ENCODE data around the gene ITGB6. TPM values are rescaled to one million over a fixed set of nuclear protein-coding genes. Genes with fewer than 3 reads are reported as not detected.

The ITGB6 gene
- total RNA-seq, 1 donor: under 0.01 TPM

DNA sequence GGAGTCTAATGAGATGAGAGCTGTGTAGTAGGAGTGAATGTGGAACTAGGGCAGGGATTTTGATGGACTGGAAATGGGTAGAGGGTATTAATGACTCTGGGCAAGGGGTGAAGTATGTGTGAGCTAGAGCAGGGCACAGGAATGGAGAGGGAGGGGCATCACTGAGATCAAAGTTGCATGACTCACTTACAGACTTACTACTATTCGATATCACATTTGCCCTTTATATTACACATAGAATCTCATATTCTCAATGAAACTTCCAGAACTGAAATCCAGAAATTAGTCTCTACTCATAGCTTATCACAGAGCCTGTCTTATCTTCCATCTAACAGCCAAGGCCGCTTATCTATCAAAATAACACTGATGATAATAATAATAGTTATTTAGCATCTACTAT is 20.0 kb upstream of the ITGB6 start:
- Histone ChIP-seq H3K4me2 (ENCODE audit: insufficient read depth, low read length) (no peak overlapping the region), H3K36me3 (ENCODE audit: insufficient read depth, low read length) (no peaks in the 10 kb centered on the region), H3K27ac (ENCODE audit: low read depth, low read length) (no peak overlapping the region), H4K20me1 (ENCODE audit: insufficient read depth, low read length) (no peaks in the 10 kb centered on the region), H3K27me3 (ENCODE audit: insufficient read depth, low read length) (no peaks in the 10 kb centered on the region), H3K4me1 (ENCODE audit: insufficient read depth, low read length) (peaks cover 37% of the 10 kb centered on the region), H3K4me3 (ENCODE audit: insufficient read depth, low read length) (no peak overlapping the region), H2AFZ (ENCODE audit: low read length) (no peak overlapping the region), H3K79me2 (ENCODE audit: insufficient read depth, low read length) (no peaks in the 10 kb centered on the region), H3K9me3 (ENCODE audit: low read depth, low read length) (no peaks in the 10 kb centered on the region)
- TF ChIP-seq, protein P1, sequence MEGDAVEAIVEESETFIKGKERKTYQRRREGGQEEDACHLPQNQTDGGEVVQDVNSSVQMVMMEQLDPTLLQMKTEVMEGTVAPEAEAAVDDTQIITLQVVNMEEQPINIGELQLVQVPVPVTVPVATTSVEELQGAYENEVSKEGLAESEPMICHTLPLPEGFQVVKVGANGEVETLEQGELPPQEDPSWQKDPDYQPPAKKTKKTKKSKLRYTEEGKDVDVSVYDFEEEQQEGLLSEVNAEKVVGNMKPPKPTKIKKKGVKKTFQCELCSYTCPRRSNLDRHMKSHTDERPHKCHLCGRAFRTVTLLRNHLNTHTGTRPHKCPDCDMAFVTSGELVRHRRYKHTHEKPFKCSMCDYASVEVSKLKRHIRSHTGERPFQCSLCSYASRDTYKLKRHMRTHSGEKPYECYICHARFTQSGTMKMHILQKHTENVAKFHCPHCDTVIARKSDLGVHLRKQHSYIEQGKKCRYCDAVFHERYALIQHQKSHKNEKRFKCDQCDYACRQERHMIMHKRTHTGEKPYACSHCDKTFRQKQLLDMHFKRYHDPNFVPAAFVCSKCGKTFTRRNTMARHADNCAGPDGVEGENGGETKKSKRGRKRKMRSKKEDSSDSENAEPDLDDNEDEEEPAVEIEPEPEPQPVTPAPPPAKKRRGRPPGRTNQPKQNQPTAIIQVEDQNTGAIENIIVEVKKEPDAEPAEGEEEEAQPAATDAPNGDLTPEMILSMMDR (IDR thresholded peaks at IDR 0.05; ENCODE audit: extremely low read depth, low read depth, low read length): no peak
- DNase-seq (ENCODE audit: insufficient read length, low spot score, missing footprints): no peak

- H3K4me2 ChIP-seq (ENCODE audit: insufficient read depth, low read length): peak overlapping the region; percentile 71
- TF ChIP-seq, protein P1 (IDR thresholded peaks at IDR 0.05; ENCODE audit: extremely low read depth, low read depth, low read length): no peak
- H4K20me1 ChIP-seq (ENCODE audit: insufficient read depth, low read length): no peaks in the 10 kb centered on the region
- peak overlapping the region; percentile 26 for H3K4me3 ChIP-seq (ENCODE audit: insufficient read depth, low read length)
- H3K79me2 ChIP-seq (ENCODE audit: insufficient read depth, low read length): no peaks in the 10 kb centered on the region
- H3K9me3 ChIP-seq (ENCODE audit: low read depth, low read length): no peaks in the 10 kb centered on the region
- no peaks in the 10 kb centered on the region for H3K27me3 ChIP-seq (ENCODE audit: insufficient read depth, low read length)
- peak; percentile 87 for DNase-seq (ENCODE audit: insufficient read length, low spot score, missing footprints)
- H3K4me1 ChIP-seq (ENCODE audit: insufficient read depth, low read length): peaks cover 25% of the 10 kb centered on the region
- H3K27ac ChIP-seq (ENCODE audit: low read depth, low read length): peak overlapping the region; percentile 49
- no peaks in the 10 kb centered on the region for H3K36me3 ChIP-seq (ENCODE audit: insufficient read depth, low read length)
- H2AFZ ChIP-seq (ENCODE audit: low read length): peak overlapping the region; percentile 42
These were observed 14.7 kb upstream of the ITGB6 start for GRCh38 chr2:160214461-160215445.

DNA sequence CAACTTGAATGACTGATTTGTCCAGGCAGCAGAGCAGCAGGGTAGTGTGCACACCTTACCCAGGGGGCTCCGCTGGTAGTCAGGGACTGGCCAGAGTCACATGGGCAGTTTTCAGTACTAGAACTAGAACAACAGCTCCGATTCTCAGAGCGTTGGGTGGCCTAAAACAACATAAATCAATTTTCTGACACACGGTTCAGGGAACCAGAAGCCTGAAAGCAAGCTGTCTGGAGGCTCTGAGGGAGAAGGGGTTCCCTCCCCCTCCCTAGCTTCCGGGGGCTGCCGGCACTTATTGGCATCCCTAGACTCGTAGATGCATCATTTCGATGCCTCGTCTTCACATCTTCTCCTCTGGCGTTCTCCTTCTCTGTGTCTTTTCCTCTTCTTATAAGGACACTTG is 13.4 kb upstream of the ITGB6 start:
- H3K27me3 ChIP-seq (ENCODE audit: insufficient read depth, low read length): no peaks in the 10 kb centered on the region
- no peak overlapping the region for H3K4me3 ChIP-seq (ENCODE audit: insufficient read depth, low read length)
- no peak overlapping the region for H2AFZ ChIP-seq (ENCODE audit: low read length)
- no peaks in the 10 kb centered on the region for H3K9me3 ChIP-seq (ENCODE audit: low read depth, low read length)
- no peak overlapping the region for H3K27ac ChIP-seq (ENCODE audit: low read depth, low read length)
- no peaks in the 10 kb centered on the region for H3K79me2 ChIP-seq (ENCODE audit: insufficient read depth, low read length)
- no peaks in the 10 kb centered on the region for H4K20me1 ChIP-seq (ENCODE audit: insufficient read depth, low read length)
- no peak overlapping the region for H3K4me2 ChIP-seq (ENCODE audit: insufficient read depth, low read length)
- DNase-seq (ENCODE audit: insufficient read length, low spot score, missing footprints): no peak
- peaks cover 37% of the 10 kb centered on the region for H3K4me1 ChIP-seq (ENCODE audit: insufficient read depth, low read length)
- TF ChIP-seq, protein P1 (IDR thresholded peaks at IDR 0.05; ENCODE audit: extremely low read depth, low read depth, low read length): no peak
- H3K36me3 ChIP-seq (ENCODE audit: insufficient read depth, low read length): no peaks in the 10 kb centered on the region

GRCh38 chr2:160210599-160211138 is 10.6 kb upstream of the ITGB6 start:
- Histone ChIP-seq H3K36me3 (ENCODE audit: insufficient read depth, low read length) (no peaks in the 10 kb centered on the region), H4K20me1 (ENCODE audit: insufficient read depth, low read length) (no peaks in the 10 kb centered on the region), H3K9me3 (ENCODE audit: low read depth, low read length) (no peaks in the 10 kb centered on the region), H3K27me3 (ENCODE audit: insufficient read depth, low read length) (no peaks in the 10 kb centered on the region), H3K4me3 (ENCODE audit: insufficient read depth, low read length) (no peak overlapping the region), H2AFZ (ENCODE audit: low read length) (no peak overlapping the region), H3K79me2 (ENCODE audit: insufficient read depth, low read length) (no peaks in the 10 kb centered on the region), H3K4me2 (ENCODE audit: insufficient read depth, low read length) (no peak overlapping the region), H3K27ac (ENCODE audit: low read depth, low read length) (peak overlapping the region; percentile 82), H3K4me1 (ENCODE audit: insufficient read depth, low read length) (peaks cover 56% of the 10 kb centered on the region)
- DNase-seq (ENCODE audit: insufficient read length, low spot score, missing footprints): no peak
- TF ChIP-seq, protein P1 (IDR thresholded peaks at IDR 0.05; ENCODE audit: extremely low read depth, low read depth, low read length): peak; percentile 79

All from osteoblast (primary cell).